GM12878 (cell line): Measurements from ENCODE around the gene GARNL3.

ENCODE experiments used
- CTCF ChIP-seq, 3 experiments: IDR thresholded peaks in 2 of 3; conservative IDR thresholded peaks in 1 of 3; 2 replicates each; pipeline ENCODE4 v1.5.1; 2011; ENCODE audit warnings: low read depth in 3 of 3, low read length in 3 of 3, mild to moderate bottlenecking in 3 of 3, control low read depth in 2 of 3, moderate library complexity in 2 of 3, inconsistent platforms in 1 of 3, mixed read lengths in 1 of 3; ENCODE audit not compliant: control insufficient read depth in 2 of 3, insufficient read depth in 1 of 3; ENCODE audit errors: extremely low read depth in 1 of 3
- JUND ChIP-seq: IDR thresholded peaks from 2 replicates; pipeline ENCODE4 v1.6.1; 2012; ENCODE audit warnings: low read depth, mild to moderate bottlenecking, low read length, improper control_type of control experiment, moderate library complexity
- KDM1A ChIP-seq: fragments of 200-600 bp; sonication (generic); IDR thresholded peaks from 2 replicates; pipeline ENCODE4 v1.6.1; 2016; ENCODE audit warnings: borderline replicate concordance
- RCOR1 ChIP-seq: conservative IDR thresholded peaks from 2 replicates; pipeline ENCODE4 v1.6.1; 2012; ENCODE audit warnings: low read depth, low read length, improper control_type of control experiment
- TF ChIP-seq, protein P1 (sequence below): fragments of 150-350 bp; IDR thresholded peaks from 2 replicates; pipeline ENCODE4 v1.6.1; 2014; ENCODE audit warnings: mild to moderate bottlenecking, low read depth, low read length

- TF ChIP-seq, protein P1, sequence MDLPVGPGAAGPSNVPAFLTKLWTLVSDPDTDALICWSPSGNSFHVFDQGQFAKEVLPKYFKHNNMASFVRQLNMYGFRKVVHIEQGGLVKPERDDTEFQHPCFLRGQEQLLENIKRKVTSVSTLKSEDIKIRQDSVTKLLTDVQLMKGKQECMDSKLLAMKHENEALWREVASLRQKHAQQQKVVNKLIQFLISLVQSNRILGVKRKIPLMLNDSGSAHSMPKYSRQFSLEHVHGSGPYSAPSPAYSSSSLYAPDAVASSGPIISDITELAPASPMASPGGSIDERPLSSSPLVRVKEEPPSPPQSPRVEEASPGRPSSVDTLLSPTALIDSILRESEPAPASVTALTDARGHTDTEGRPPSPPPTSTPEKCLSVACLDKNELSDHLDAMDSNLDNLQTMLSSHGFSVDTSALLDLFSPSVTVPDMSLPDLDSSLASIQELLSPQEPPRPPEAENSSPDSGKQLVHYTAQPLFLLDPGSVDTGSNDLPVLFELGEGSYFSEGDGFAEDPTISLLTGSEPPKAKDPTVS = no peak
- TF ChIP-seq CTCF (IDR thresholded peaks at IDR 0.05 in 2 of 3, conservative IDR thresholded peaks at IDR 0.05 in 1 of 3; ENCODE audit: control insufficient read depth in 2 of 3, extremely low read depth in 1 of 3, insufficient read depth in 1 of 3, low read depth in 3 of 3, low read length in 3 of 3) (no peak), JUND (no peak), RCOR1 (no peak), KDM1A (no peak)
These were observed 138.0 kb downstream of the GARNL3 start for GRCh38 chr9:127402401-127403090.
